GM10248 (cell line): ENCODE measurements around the gene RAD51B.

Experiments
- CTCF ChIA-PET: fragments of 300-600 bp; sonication (Branson Sonifier 250); formaldehyde crosslinking; extraction: SDS; loops from one replicate; lab custom pipeline; 2021; ENCODE audit warnings: antibody characterized with exemption; lab: Yijun Ruan, JAX
- POLR2A ChIA-PET: fragments of 350-650 bp; sonication (Branson Sonifier 250); formaldehyde crosslinking; extraction: SDS; loops from one replicate; lab custom pipeline; 2020; ENCODE audit warnings: antibody characterized with exemption; lab: Yijun Ruan, JAX
- DNase-seq: peaks from one replicate; pipeline ENCODE4 v3.0.0; 2012; ENCODE audit errors: extremely low spot score
- CTCF ChIP-seq: IDR thresholded peaks from 2 replicates; pipeline ENCODE4 v1.5.1; 2012; ENCODE audit warnings: mild to moderate bottlenecking, low read depth; ENCODE audit errors: extremely low read depth, missing control alignments, control extremely low read depth

The RAD51B gene

GRCh38 chr14:68624541-68625220 lies 805.1 kb downstream of the RAD51B start:
- DNase-seq, result no peak
- CTCF ChIA-PET, result interaction anchor here (0.8 to 2.4 kb wide), 7 partner anchors 9 to 376 kb away, joined by 3 to 7 read pairs (median 3); no protein-coding TSS in a partner anchor
- POLR2A ChIA-PET, result no interaction called here
- TF ChIP-seq CTCF, result no peak

GRCh38 chr14:68625366-68626090 lies 805.9 kb downstream of the RAD51B start:
- POLR2A ChIA-PET, result no interaction called here
- no peak for DNase-seq
- CTCF ChIA-PET, result interaction anchor here (0.8 to 2.4 kb wide), 6 partner anchors 12 to 376 kb away, joined by 3 to 7 read pairs (median 3); no protein-coding TSS in a partner anchor
- TF ChIP-seq CTCF, result no peak

- POLR2A ChIA-PET, result no interaction called here
- CTCF ChIA-PET, result interaction anchor here (1.0 to 1.5 kb wide), 4 partner anchors 9 to 30 kb away, joined by 3 to 4 read pairs (median 4); no protein-coding TSS in a partner anchor
- TF ChIP-seq CTCF, result no peak
- no peak for DNase-seq
Observed at GRCh38 chr14:68626386-68626785, 806.8 kb downstream of the RAD51B start.

GRCh38 chr14:68627050-68627867 lies 807.7 kb downstream of the RAD51B start:
- CTCF ChIA-PET, result interaction anchor here (1.0 to 3.2 kb wide), 5 partner anchors 9 to 259 kb away, joined by 3 to 21 read pairs (median 4); no protein-coding TSS in a partner anchor

GRCh38 chr14:68627868-68628604 lies 808.5 kb downstream of the RAD51B start:
- ChIA-PET CTCF (interaction anchor here (1.0 to 3.2 kb wide), 2 partner anchors 11 to 260 kb away, joined by 3 to 21 read pairs; no protein-coding TSS in a partner anchor), POLR2A (interaction anchor here (0.7 kb wide), 1 partner anchor 44 kb away, joined by 7 read pairs; no protein-coding TSS in a partner anchor)
- no peak for DNase-seq
- TF ChIP-seq CTCF, result no peak

More at GRCh38 chr14:68627050-68627867, 807.7 kb downstream of the RAD51B start:
- POLR2A ChIA-PET, result no interaction called here
- TF ChIP-seq CTCF, result no peak
- no peak for DNase-seq
